ENCODE data around the gene DCLK2. TPM values are rescaled to one million over a fixed set of nuclear protein-coding genes. Genes with fewer than 3 reads are reported as not detected.

Gene DCLK2
- total RNA-seq, 1 experiment from 2014 or later = 1.2 TPM

GRCh38 chr4:150108691-150109090, 30.4 kb downstream of the DCLK2 start:
- no TSS peak for BruUV-seq (replicated peaks)
- CTCF ChIA-PET = no interaction called here

DNA sequence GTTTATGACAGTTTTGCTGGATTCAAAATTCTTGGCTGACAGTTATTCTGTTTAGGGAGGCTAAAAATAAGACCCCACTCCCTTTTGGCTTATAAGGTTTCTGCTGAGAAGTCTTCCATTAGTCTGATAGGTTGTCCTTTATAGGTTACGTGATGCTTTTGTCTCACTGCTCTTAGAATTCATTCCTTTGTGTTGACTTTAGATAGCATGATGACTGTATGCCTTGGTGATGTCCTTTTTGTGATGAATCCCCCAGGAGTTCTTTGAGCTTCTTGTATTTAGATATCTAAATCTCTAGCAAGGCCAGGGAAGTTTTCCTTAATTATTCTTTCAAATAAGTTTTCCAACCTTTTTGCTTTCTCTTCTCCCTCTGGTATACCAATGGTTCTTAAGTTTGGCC, 36.4 kb downstream of the DCLK2 start:
- Histone ChIP-seq H3K36me3 (ENCODE audit: low read depth, low read length) (no peaks in the 10 kb centered on the region), H3K27me3 (ENCODE audit: low read length) (no peaks in the 10 kb centered on the region), H3K79me2 (ENCODE audit: low read length) (no peaks in the 10 kb centered on the region), H3K9me3 (ENCODE audit: low read length) (no peaks in the 10 kb centered on the region), H3F3A (ENCODE audit: low read length, unreplicated experiment) (no peaks in the 10 kb centered on the region), H3K4me3 (ENCODE audit: low read length) (no peak overlapping the region), H3K9me2 (replicated peaks; ENCODE audit: low read length) (no peaks in the 10 kb centered on the region), H3K4me1 (ENCODE audit: insufficient read depth, low read length) (peaks cover 7% of the 10 kb centered on the region), H3K27ac (ENCODE audit: low read length) (no peak overlapping the region), H3K9ac (ENCODE audit: low read length) (no peak overlapping the region), H4K20me1 (ENCODE audit: low read length) (no peaks in the 10 kb centered on the region), H3K4me2 (ENCODE audit: low read length) (no peak overlapping the region), H2AFZ (ENCODE audit: low read length) (no peak overlapping the region)
- no peak for ATAC-seq
- intact Hi-C loops (cut with micrococcal nuclease) = no loop called here
- no peak for DNase-seq
- POLR2A ChIA-PET (ENCODE audit: unreplicated experiment) = no interaction called here
- no peak for TF ChIP-seq EZH2 (IDR thresholded peaks at IDR 0.05; ENCODE audit: low read length, unreplicated experiment)
- TF ChIP-seq EZH2phosphoT487 (IDR thresholded peaks at IDR 0.05; ENCODE audit: borderline replicate concordance, low read length) = no peak
- no peak for TF ChIP-seq CTCF (conservative IDR thresholded peaks at IDR 0.05; ENCODE audit: low read depth, low read length)
- BruUV-seq (replicated peaks) = no TSS peak
- CTCF ChIA-PET = no interaction called here

More at GRCh38 chr4:150108691-150109090, 30.4 kb downstream of the DCLK2 start:
- Histone ChIP-seq H3K4me1 (ENCODE audit: insufficient read depth, low read length) (no peaks in the 10 kb centered on the region), H3F3A (ENCODE audit: low read length, unreplicated experiment) (no peaks in the 10 kb centered on the region), H3K27me3 (ENCODE audit: low read length) (no peaks in the 10 kb centered on the region), H3K9me3 (ENCODE audit: low read length) (no peaks in the 10 kb centered on the region), H3K27ac (ENCODE audit: low read length) (no peak overlapping the region), H3K79me2 (ENCODE audit: low read length) (no peaks in the 10 kb centered on the region), H3K9me2 (replicated peaks; ENCODE audit: low read length) (no peaks in the 10 kb centered on the region), H2AFZ (ENCODE audit: low read length) (no peak overlapping the region), H3K4me3 (ENCODE audit: low read length) (no peak overlapping the region), H3K36me3 (ENCODE audit: low read depth, low read length) (no peaks in the 10 kb centered on the region), H4K20me1 (ENCODE audit: low read length) (no peaks in the 10 kb centered on the region), H3K4me2 (ENCODE audit: low read length) (no peak overlapping the region), H3K9ac (ENCODE audit: low read length) (no peak overlapping the region)
- no peak for ATAC-seq
- POLR2A ChIA-PET (ENCODE audit: unreplicated experiment) = no interaction called here
- DNase-seq = no peak
- intact Hi-C loops (cut with micrococcal nuclease) = no loop called here
- TF ChIP-seq EZH2 (IDR thresholded peaks at IDR 0.05; ENCODE audit: low read length, unreplicated experiment) = no peak
- TF ChIP-seq CTCF (conservative IDR thresholded peaks at IDR 0.05; ENCODE audit: low read depth, low read length) = no peak
- TF ChIP-seq EZH2phosphoT487 (IDR thresholded peaks at IDR 0.05; ENCODE audit: borderline replicate concordance, low read length) = no peak

GRCh38 chr4:150115851-150116250, 37.6 kb downstream of the DCLK2 start:
- Histone ChIP-seq H3K4me2 (ENCODE audit: low read length) (no peak overlapping the region), H3K9ac (ENCODE audit: low read length) (no peak overlapping the region), H3K9me3 (ENCODE audit: low read length) (no peaks in the 10 kb centered on the region), H3K4me1 (ENCODE audit: insufficient read depth, low read length) (peaks cover 17% of the 10 kb centered on the region), H3K79me2 (ENCODE audit: low read length) (no peaks in the 10 kb centered on the region), H3K4me3 (ENCODE audit: low read length) (no peak overlapping the region), H3F3A (ENCODE audit: low read length, unreplicated experiment) (no peaks in the 10 kb centered on the region), H3K27me3 (ENCODE audit: low read length) (no peaks in the 10 kb centered on the region), H3K9me2 (replicated peaks; ENCODE audit: low read length) (no peaks in the 10 kb centered on the region), H4K20me1 (ENCODE audit: low read length) (no peaks in the 10 kb centered on the region), H2AFZ (ENCODE audit: low read length) (no peak overlapping the region), H3K27ac (ENCODE audit: low read length) (no peak overlapping the region), H3K36me3 (ENCODE audit: low read depth, low read length) (no peaks in the 10 kb centered on the region)
- CTCF ChIA-PET = no interaction called here
- intact Hi-C loops (cut with micrococcal nuclease) = no loop called here
- POLR2A ChIA-PET (ENCODE audit: unreplicated experiment) = no interaction called here
- DNase-seq (no peak), ATAC-seq (no peak)
- no TSS peak for BruUV-seq (replicated peaks)
- TF ChIP-seq EZH2phosphoT487 (IDR thresholded peaks at IDR 0.05; ENCODE audit: borderline replicate concordance, low read length) (no peak), EZH2 (IDR thresholded peaks at IDR 0.05; ENCODE audit: low read length, unreplicated experiment) (no peak), CTCF (conservative IDR thresholded peaks at IDR 0.05; ENCODE audit: low read depth, low read length) (no peak)
